ENCODE results near the gene LAPTM5. TPM values are rescaled to one million over a fixed set of nuclear protein-coding genes. Genes with fewer than 3 reads are reported as not detected.
A peak's percentile ranks its signal among the peaks of the same experiment; 100 is the strongest.

LAPTM5 gene
- total and polyA plus RNA-seq, 10 of the 15 experiments (the other 5 are each of a cell fraction or from before 2014, with no cell fraction given) = 24.1 to 1,034 (median 687) TPM

DNA sequence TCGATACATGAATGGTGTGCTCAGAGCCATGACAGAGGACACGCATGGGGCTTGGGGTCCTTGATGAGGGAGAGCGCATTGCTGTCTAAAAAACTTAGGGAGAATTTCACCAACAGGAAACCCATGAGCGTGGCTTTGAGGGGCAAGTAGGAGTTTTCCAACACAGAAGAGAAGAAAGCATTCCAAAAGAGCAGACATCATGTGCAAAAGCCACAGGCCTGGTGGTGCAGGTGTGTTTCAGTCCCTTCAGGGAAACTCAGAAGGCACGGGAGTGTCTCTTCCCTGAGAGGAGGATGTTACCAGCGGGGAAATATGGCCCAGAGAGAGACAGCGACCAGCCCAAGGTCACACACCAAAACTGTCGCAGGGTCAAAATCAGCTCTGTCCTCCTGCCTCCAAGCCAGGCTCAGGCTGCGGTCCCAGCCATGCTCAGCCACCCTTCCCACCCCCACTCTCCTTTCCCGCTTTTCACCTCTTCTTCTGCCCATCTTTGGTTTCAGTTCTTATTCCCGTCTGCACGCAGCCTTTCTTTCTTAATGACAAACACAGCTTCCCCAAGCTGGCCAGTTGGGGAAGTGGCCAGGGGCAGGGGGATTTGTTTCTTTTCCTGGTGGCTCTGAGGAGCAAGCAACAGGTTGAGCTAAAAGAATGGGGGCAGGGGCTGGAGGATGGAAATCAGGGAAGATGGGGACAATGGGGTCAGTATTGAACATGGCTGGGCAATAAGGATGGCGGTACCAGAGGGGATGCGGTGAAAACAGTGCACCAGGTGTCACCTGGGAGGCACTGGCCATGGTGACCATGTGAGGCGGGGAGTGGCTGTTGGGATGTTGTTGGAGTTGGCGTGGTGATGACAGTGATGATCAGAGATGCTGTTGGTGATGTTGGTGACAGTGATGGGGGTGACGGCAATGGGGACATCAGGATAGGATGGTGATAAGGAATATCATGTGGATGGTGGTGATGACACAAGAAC is 10.3 kb downstream of the LAPTM5 start (continued):
- TF ChIP-seq, protein P1, sequence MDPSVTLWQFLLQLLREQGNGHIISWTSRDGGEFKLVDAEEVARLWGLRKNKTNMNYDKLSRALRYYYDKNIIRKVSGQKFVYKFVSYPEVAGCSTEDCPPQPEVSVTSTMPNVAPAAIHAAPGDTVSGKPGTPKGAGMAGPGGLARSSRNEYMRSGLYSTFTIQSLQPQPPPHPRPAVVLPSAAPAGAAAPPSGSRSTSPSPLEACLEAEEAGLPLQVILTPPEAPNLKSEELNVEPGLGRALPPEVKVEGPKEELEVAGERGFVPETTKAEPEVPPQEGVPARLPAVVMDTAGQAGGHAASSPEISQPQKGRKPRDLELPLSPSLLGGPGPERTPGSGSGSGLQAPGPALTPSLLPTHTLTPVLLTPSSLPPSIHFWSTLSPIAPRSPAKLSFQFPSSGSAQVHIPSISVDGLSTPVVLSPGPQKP (IDR thresholded peaks at IDR 0.05; ENCODE audit: low read depth, low read length) = no peak
- TF ChIP-seq CBX3 (IDR thresholded peaks at IDR 0.05; ENCODE audit: borderline replicate concordance, low read depth) = no peak
- no peak for TF ChIP-seq NFYB (IDR thresholded peaks at IDR 0.05; ENCODE audit: insufficient read depth, low read depth, low read length)
- no peak for TF ChIP-seq CHD4 (IDR thresholded peaks at IDR 0.05)
- peak; percentile 5; the same call in 1 of the 2 replicates for TF ChIP-seq CBFB (IDR thresholded peaks at IDR 0.05; ENCODE audit: low read depth)
- no peak for TF ChIP-seq SREBF2 (IDR thresholded peaks at IDR 0.05; ENCODE audit: low read length)
- no peak for TF ChIP-seq CHD1 (IDR thresholded peaks at IDR 0.05; ENCODE audit: low read depth, low read length)
- TF ChIP-seq, protein P2, sequence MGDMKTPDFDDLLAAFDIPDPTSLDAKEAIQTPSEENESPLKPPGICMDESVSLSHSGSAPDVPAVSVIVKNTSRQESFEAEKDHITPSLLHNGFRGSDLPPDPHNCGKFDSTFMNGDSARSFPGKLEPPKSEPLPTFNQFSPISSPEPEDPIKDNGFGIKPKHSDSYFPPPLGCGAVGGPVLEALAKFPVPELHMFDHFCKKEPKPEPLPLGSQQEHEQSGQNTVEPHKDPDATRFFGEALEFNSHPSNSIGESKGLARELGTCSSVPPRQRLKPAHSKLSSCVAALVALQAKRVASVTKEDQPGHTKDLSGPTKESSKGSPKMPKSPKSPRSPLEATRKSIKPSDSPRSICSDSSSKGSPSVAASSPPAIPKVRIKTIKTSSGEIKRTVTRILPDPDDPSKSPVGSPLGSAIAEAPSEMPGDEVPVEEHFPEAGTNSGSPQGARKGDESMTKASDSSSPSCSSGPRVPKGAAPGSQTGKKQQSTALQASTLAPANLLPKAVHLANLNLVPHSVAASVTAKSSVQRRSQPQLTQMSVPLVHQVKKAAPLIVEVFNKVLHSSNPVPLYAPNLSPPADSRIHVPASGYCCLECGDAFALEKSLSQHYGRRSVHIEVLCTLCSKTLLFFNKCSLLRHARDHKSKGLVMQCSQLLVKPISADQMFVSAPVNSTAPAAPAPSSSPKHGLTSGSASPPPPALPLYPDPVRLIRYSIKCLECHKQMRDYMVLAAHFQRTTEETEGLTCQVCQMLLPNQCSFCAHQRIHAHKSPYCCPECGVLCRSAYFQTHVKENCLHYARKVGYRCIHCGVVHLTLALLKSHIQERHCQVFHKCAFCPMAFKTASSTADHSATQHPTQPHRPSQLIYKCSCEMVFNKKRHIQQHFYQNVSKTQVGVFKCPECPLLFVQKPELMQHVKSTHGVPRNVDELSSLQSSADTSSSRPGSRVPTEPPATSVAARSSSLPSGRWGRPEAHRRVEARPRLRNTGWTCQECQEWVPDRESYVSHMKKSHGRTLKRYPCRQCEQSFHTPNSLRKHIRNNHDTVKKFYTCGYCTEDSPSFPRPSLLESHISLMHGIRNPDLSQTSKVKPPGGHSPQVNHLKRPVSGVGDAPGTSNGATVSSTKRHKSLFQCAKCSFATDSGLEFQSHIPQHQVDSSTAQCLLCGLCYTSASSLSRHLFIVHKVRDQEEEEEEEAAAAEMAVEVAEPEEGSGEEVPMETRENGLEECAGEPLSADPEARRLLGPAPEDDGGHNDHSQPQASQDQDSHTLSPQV (IDR thresholded peaks at IDR 0.05) = no peak
- TF ChIP-seq, protein P3, sequence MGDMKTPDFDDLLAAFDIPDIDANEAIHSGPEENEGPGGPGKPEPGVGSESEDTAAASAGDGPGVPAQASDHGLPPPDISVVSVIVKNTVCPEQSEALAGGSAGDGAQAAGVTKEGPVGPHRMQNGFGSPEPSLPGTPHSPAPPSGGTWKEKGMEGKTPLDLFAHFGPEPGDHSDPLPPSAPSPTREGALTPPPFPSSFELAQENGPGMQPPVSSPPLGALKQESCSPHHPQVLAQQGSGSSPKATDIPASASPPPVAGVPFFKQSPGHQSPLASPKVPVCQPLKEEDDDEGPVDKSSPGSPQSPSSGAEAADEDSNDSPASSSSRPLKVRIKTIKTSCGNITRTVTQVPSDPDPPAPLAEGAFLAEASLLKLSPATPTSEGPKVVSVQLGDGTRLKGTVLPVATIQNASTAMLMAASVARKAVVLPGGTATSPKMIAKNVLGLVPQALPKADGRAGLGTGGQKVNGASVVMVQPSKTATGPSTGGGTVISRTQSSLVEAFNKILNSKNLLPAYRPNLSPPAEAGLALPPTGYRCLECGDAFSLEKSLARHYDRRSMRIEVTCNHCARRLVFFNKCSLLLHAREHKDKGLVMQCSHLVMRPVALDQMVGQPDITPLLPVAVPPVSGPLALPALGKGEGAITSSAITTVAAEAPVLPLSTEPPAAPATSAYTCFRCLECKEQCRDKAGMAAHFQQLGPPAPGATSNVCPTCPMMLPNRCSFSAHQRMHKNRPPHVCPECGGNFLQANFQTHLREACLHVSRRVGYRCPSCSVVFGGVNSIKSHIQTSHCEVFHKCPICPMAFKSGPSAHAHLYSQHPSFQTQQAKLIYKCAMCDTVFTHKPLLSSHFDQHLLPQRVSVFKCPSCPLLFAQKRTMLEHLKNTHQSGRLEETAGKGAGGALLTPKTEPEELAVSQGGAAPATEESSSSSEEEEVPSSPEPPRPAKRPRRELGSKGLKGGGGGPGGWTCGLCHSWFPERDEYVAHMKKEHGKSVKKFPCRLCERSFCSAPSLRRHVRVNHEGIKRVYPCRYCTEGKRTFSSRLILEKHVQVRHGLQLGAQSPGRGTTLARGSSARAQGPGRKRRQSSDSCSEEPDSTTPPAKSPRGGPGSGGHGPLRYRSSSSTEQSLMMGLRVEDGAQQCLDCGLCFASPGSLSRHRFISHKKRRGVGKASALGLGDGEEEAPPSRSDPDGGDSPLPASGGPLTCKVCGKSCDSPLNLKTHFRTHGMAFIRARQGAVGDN (IDR thresholded peaks at IDR 0.05) = peak; percentile 31; the same call in 1 of the 2 replicates
- TF ChIP-seq RAD51 (IDR thresholded peaks at IDR 0.05) = no peak
- TF ChIP-seq, protein P4, sequence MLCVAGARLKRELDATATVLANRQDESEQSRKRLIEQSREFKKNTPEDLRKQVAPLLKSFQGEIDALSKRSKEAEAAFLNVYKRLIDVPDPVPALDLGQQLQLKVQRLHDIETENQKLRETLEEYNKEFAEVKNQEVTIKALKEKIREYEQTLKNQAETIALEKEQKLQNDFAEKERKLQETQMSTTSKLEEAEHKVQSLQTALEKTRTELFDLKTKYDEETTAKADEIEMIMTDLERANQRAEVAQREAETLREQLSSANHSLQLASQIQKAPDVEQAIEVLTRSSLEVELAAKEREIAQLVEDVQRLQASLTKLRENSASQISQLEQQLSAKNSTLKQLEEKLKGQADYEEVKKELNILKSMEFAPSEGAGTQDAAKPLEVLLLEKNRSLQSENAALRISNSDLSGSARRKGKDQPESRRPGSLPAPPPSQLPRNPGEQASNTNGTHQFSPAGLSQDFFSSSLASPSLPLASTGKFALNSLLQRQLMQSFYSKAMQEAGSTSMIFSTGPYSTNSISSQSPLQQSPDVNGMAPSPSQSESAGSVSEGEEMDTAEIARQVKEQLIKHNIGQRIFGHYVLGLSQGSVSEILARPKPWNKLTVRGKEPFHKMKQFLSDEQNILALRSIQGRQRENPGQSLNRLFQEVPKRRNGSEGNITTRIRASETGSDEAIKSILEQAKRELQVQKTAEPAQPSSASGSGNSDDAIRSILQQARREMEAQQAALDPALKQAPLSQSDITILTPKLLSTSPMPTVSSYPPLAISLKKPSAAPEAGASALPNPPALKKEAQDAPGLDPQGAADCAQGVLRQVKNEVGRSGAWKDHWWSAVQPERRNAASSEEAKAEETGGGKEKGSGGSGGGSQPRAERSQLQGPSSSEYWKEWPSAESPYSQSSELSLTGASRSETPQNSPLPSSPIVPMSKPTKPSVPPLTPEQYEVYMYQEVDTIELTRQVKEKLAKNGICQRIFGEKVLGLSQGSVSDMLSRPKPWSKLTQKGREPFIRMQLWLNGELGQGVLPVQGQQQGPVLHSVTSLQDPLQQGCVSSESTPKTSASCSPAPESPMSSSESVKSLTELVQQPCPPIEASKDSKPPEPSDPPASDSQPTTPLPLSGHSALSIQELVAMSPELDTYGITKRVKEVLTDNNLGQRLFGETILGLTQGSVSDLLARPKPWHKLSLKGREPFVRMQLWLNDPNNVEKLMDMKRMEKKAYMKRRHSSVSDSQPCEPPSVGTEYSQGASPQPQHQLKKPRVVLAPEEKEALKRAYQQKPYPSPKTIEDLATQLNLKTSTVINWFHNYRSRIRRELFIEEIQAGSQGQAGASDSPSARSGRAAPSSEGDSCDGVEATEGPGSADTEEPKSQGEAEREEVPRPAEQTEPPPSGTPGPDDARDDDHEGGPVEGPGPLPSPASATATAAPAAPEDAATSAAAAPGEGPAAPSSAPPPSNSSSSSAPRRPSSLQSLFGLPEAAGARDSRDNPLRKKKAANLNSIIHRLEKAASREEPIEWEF (IDR thresholded peaks at IDR 0.05; ENCODE audit: insufficient replicate concordance, low read depth, low read length) = no peak
- TF ChIP-seq RB1 (IDR thresholded peaks at IDR 0.05; ENCODE audit: borderline replicate concordance) = 0 out of 2 replicates have a peak, but pooled peaks have one; percentile 34
- TF ChIP-seq NFYA (IDR thresholded peaks at IDR 0.05; ENCODE audit: borderline replicate concordance, low read depth, low read length) = no peak

Measured in GM12878 (cell line).